Activated CD4-positive, alpha-beta T cell treated with anti-CD3 and anti-CD28 coated beads for 1 hour (primary cell): Measurements from ENCODE around the gene GNPTG.

Experiments used
- DNase-seq: peaks from one replicate; pipeline ENCODE4 v3.0.0-alpha.2; 2020

The GNPTG gene

GRCh38 chr16:1375741-1376410, 24.1 kb downstream of the GNPTG start:
- DNase-seq: no peak

DNA sequence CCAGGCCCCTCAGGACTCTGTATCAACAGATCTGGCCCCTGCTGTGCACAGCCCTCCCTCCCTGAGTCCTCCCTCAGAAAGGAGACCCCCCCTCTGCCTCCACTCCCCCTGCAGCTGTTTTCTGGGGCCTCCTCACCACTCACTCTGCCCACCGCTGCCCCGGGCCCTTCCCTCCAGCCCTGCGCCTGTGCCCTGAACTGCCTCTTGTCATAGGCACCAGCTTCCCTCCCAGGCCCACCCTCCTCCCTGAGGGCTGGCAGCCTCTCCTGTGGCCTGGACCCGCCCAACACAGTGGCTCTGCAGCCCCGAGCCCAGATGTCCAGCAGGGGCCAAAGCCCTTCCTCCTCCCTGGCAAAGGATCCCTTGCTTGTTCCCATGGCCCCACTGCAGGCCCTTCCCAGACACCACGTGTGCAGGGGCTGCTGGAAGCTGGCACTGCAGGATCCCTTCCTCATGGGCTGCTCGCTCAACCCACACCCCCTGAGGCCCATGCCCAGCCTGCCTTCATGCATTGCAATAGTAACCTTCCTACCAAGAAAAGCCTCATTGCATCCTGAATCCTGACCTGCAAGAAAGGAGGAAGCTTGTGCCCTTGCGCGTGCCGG, 25.8 kb downstream of the GNPTG start:
- no peak for DNase-seq

- DNase-seq: no peak
These were observed 26.5 kb downstream of the GNPTG start for GRCh38 chr16:1378087-1378803.

- peak; percentile 25 for DNase-seq
These were observed 27.1 kb downstream of the GNPTG start for GRCh38 chr16:1378804-1379303.

GRCh38 chr16:1379304-1380076, 27.8 kb downstream of the GNPTG start:
- DNase-seq: peak; percentile 52

DNA sequence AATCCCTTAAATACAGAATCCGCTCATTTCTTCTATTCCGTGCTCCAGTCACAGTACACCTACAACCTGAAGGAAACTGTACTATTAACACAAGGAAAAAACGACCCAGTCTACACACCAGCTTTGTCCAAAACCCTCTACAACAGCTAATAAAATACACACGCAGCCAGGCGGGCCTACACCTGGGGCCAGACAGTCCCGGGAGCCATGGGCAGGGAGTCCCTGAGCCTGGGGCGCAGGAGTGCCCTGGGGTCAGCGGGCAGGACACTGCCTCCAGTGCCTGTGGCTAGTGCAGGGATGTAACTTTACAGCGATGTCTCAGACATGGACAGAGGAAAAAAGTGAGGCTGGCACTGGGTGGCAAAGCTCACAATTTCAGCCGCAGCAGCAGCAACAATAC, 28.5 kb downstream of the GNPTG start:
- DNase-seq: no peak

GRCh38 chr16:1381612-1382406, 30.1 kb downstream of the GNPTG start:
- DNase-seq: no peak

DNA sequence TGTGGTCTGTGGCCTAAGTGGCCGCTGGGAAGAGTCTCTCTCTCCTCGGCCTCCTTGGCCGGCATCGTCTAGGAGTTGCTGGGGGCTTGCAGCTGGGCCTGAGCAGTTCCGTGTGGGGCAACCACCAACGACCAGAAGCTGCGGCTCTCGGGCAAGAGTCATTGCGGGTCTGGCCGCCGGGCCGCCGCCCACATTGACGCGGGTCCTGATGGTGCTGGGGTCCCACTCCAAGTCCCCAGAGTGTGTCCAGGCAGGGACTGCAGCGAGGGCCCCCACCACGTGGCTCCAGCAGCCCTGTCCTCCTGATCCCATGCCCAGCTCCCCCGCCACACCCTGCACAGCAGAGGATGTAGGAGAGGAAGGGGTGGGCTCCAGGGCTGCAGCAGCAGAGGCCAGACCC, 31.8 kb downstream of the GNPTG start:
- DNase-seq: no peak

GRCh38 chr16:1385232-1385631, 33.5 kb downstream of the GNPTG start:
- DNase-seq: no peak

GRCh38 chr16:1387331-1387730, 35.6 kb downstream of the GNPTG start:
- no peak for DNase-seq

GRCh38 chr16:1389762-1390161, 38.0 kb downstream of the GNPTG start:
- DNase-seq: no peak

- no peak for DNase-seq
These were observed 38.6 kb downstream of the GNPTG start for GRCh38 chr16:1390239-1390779.

GRCh38 chr16:1392826-1393225, 41.1 kb downstream of the GNPTG start:
- DNase-seq: no peak

GRCh38 chr16:1393613-1394176, 42.0 kb downstream of the GNPTG start:
- DNase-seq: no peak

DNA sequence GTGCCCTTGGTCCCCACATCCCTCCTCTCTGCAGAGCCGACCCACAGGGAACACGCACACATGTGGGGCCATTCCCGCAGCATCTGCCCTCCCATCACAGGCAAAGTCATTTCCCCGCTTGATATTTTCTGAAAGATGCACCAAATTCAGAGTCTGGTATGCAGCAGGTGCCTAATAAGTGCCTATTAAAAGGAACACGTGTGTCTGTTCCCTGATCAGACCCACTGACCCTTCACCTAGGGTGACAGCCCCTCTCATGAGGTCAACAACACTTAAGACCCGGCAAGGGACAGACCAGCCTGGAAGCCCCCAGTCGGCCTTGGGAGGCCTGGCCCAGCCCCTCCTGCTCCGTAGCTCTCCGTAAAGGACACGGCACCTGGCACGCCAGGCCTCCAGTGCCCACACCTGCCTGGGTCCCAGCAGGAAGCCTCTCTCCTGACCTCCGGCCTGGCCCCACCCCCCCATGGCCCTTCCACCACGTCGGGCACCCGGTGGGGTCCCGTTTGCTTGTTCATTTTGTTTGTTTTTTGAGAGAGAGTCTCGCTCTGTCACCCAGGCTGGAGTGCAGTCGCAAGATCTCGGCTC, 42.7 kb downstream of the GNPTG start:
- DNase-seq: no peak

- DNase-seq: no peak
These were observed 43.8 kb downstream of the GNPTG start for GRCh38 chr16:1395444-1396031.

GRCh38 chr16:1397779-1398178, 46.0 kb downstream of the GNPTG start:
- no peak for DNase-seq

- DNase-seq: no peak
These were observed 46.6 kb downstream of the GNPTG start for GRCh38 chr16:1398351-1398750.

DNA sequence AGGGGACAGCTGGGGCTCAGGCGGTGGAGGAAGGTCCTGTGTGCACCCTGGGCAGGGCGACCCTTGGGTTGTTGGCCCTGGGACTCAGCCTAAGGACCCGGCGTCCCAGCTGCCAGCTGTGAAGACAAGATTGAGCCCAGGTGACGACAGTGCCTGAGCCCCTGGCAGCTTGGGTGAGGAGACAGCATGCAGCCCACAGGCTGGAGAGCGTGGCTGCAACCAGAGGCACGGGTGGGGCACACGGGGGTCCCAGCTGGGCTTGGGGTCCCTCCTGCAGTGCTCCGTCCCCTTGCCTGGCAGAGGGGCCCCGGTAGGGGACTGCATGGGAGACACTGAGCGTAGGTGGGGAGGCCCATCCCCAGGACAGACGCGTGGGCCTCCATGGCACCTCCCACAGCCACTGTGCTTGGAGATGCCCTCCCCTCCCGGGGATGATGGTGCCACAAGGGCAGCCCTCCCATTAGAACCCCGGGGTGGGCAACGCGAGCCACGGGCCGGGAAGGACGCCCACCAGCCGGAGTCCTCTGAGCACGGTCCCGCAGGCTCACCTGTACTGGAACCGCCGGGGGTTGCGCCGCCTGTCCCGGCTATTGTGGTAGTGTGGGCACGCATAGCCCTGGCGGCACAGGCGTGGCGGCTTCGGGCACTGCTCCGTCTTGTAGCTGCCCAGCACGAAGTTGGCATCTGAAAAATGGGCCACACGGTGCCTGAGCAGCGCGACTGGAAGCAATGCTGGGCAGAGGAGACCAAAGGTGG, 47.3 kb downstream of the GNPTG start:
- DNase-seq: no peak

- DNase-seq: no peak
These were observed 49.5 kb downstream of the GNPTG start for GRCh38 chr16:1401061-1401757.
